HG02970 (cell line): ENCODE data around the gene PARVG.

Experiments used
- ATAC-seq: cut with Tn5 transposase; IDR thresholded peaks from one replicate; pipeline ENCODE4 v1.9.1; 2021; ENCODE audit warnings: mild to moderate bottlenecking, moderate library complexity, moderate number of reproducible peaks; ENCODE audit not compliant: unreplicated experiment, low FRiP score

PARVG gene

DNA sequence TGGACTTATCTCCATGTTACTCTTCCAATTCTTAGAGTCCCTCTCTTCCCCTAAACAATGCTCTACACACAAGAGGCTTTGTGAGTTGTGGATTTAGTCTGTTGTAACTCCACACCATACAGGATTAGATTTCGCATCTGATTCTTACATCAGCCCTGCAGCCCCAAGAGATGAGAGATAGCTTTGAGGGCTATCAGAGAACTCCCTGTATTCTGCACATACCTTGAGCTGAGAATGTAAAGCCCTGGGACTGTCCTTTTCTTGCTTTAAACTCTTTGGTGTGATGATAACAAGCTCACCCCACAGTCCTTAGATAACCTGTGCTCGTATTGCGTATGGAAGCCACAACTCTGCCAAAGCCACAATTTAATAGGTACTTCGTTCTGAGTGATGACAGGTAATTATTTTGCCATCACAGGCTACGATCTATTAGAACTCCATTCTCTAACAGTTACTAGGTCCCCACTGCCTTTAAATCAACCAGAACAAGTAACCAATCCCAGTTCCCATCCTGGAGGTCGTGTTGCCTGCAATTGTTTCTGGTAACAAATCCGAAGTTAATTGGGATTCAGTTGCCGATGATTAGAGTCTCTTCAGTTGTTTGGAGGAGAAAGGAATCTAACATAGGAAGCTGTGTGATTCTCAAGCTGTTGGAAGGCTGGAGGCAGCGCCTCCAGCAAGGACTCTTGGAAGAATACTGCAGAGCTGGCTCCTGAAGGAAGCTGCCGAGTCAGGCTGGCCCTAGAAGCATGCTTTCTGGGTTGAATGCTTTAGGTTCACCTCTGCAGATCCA is 1.3 kb upstream of the PARVG start:
- no peak for ATAC-seq

DNA sequence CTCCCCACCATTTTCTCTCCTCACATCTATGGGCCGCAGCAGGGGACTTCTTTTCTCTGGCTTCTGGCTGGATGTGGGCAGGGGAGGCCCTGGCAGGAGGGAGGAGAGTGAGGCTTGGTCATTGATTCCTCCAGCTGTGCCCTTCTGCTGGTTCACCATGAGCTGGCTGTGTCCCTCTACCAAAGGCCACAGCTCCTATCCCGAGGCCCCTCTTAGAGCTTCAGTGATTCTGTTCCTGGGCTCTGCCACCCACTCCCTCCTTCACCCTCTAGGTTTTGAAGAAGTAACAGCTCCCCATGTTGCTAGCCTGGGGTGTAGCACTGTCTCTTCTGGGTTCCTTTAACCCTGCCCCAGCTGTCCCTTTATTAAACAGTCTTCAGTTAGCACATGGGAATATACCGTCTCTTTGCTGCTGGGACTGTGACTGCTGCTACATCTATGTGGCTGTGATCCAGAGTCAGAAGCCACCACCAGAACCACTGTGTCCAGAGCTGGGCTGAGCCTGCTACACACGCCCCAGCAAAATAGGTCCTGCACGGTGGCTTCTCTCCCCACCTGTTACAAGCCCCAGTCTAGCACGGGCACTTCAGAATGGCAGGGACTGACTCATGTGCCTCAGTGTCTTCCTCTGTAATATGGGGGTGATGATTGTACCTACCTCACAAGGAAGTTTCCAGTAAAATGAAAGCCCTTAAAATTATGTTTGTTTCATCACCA is 578 bp upstream of the PARVG start:
- no peak for ATAC-seq

DNA sequence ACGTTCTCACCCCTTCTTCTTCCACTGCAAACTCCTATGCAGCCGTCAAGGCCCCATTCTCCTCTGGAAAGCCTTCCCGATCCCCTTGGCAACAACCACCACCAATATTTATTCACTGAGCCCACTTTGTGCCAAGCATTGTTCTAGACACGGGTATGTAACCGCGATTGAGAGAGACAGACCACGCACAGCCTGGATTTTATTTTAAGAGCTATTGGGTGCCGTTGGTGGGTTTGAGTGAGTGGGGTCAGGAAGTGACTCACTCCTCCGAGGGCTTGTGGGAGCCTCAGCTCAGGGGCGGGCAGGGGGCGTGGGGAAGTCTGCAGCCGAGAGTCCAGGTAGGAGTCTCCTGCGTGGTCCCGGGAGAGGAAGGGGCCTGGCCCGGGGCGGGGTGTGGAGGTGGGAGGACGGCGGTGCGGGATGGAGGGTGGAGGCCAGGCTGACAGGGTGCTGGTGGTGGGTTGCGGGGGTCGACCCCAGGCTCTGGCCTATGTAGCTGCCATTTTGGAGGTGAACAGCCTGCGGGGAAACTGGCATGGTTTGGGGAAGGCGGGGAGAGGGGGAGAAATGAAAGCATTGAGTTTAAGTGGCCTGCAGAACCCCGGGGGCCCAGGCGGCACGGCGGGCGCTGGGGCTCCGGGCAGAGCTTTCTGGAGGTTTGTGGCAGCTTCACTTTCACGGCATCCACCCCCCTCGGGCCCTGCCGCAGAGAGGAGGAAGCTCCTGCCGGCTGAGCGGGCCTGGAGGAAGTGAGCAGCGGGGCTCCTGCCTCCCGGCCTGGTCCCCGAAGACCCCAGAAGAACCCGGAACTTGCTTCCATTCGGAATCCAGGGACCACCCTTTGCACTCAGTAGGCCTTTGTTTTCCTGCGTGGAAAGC is 547 bp downstream of the PARVG start:
- no peak for ATAC-seq

DNA sequence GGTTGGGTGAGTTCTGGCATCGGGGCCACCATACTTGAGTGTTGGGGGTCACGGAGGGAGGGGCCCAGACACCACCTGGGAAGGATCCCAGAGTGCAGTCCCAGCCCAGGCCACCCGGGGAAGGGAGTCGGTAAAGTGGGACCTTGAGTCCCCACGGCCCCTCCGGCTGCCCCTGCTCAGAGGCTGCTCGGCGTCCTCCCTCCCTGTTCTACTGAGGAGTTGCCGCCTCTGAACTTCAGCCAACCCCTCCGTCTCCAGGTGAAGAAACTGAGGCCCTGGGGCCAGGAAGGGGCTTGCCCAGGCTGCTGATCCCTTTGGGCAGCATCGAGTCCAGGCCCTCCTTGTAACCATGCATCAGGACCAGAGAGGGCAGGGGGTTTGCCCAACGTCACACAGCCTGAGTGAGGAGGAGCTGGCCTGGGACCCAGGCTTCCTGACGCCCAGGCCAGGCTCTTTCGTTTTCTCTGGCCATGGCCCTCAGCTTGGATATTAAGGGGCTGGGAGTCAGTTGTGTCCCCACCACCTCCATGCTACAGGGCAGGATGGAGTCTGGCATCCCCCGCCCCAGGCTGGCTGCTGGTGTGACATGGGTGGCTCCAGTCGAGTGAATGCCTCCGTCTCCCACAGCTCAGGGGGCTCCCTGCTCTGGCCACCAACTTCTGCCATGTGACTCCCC is 1.3 kb downstream of the PARVG start:
- no peak for ATAC-seq

DNA sequence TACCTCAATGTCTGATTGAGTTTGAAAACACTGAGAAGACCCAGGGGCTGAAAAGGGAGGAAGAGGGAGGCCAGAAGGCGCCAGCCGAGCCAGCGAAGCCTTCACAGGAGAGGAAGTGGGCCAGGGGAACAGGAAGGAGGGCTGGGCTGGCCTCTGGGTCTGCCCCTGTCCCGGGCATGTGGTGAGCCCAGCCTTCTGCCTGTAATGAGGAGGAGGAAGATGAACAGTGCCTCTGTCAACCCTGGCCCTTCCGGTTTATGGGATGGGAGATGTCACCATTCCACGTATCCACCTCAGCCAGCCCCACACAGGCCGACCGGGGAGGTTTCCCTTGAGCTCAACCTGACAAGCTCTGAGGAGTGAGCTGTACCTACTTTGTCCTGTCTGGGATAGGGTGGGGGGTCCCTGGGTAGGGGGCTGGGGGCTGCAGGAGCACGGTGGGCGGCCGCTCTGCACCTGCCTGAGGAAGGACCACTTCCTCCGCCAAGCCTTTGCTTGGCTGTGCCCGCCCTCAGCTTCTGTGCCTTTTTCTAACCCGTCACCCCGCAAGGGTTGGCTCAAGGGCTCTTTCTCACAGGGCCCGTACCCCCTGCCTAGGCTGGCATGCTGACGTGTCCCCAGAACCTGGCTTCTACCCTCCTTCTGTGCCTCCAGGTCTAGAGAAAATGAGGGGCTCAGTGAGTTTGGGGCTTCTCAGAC is 2.0 kb downstream of the PARVG start:
- no peak for ATAC-seq

DNA sequence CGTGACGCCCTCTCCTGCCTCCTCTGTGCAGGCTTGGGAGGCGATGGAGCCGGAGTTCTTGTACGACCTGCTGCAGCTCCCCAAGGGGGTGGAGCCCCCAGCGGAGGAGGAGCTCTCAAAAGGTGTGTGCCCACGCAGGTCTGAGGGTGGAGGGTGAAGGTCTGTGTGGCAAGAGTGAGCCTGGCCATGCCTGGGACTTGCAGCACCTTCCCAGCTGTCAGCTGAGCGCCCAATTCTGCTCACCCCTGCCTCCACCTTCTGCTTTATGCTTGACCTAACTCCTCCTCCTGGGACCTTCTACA is 2.5 kb downstream of the PARVG start:
- no peak for ATAC-seq

DNA sequence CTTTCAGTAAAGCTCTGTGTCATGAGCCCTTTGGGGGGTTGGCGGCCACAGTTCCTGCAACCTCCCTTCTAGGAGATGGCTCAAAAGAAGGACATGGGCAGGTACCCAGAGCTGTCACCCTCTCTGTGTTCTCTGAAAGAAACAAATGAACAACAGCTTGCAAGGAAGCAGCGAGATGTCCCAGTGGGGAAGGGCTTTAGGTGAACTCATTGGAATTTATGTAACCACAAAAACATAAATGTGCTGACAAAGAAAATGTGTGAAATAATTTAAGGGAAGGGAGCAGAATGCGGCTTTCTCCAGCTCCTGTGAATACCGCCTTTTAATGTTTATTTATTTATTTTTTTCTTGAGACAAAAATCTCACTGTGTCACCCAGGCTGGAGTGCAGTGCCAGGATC is 3.3 kb downstream of the PARVG start:
- no peak for ATAC-seq

DNA sequence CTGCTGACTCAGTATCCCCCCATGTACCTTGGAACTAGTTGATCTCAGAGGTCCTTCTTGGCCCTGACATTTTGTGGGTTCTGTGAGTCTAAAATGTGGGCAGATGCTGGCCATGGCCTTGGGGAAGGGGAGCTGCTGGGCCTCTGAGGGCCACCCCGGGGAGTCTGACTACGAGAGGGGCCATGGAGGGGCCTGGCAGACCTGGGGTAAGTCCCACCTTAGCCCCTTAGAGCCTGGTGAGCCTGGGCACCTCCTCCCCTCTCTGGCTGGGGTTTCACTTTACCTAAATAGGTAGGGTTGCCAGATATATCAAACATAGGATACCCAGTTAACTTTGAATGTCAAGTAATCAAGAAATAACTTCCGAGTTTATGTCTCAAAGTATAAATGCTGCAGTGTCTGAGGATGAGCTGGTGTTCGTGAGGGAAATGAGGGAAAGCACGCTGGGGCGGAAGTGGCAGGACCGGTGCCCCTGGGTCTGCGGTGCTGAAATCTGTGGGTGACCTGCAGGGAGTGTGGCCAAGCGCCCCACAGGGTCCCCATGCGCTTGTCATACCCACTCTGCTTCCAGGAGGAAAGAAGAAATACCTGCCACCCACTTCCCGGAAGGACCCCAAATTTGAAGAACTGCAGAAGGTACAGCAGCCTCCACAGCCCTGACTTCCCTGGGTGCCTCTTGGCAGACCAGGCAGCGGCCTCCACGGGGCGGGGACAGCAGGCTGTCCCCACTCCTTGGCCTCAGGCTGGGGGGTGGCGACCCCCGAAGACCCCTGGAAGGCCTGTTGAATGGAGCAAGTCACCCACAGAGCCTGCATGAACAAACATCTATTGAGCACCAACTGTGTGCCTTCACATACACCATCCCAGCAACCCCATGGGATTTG is 4.8 kb downstream of the PARVG start:
- no peak for ATAC-seq

DNA sequence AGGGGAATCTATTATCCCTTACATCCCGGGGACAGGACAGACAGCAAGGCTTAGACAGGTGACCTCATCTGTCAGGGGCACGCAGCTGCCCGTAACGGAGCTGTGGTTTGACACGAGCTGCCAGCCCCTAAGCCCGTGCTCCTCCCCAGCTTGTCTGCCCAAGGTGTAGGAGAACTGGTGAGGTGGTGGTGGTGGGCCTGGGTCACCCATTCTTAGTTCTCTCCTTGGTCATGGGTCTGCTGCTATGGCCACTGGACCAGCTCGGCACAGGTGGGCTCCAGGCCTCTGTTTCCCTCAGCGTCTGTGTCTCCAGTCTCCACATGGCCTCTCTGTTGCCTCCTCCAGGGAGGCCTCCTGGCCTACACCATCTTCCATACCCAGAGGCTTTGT is 5.4 kb downstream of the PARVG start:
- ATAC-seq, result no peak

DNA sequence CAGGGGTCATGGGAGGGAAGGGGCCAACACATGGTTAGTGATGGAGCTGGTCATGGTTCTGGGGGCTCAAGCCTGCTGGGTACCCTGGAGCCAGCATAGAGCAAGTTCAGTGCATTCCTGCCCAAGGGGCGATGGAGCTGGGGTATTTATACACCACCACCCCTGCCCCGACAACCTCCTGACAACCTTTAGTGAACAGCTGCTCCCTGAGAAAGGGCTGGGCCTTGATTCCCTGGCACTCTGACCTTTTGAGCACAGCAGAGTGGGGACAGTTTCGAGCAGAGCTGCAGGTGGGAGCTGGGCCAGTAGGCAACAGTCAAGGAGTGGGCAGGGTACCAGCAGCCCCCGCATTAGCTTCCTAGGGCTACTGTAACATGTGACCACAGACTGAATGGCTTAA is 6.0 kb downstream of the PARVG start:
- ATAC-seq, result no peak

DNA sequence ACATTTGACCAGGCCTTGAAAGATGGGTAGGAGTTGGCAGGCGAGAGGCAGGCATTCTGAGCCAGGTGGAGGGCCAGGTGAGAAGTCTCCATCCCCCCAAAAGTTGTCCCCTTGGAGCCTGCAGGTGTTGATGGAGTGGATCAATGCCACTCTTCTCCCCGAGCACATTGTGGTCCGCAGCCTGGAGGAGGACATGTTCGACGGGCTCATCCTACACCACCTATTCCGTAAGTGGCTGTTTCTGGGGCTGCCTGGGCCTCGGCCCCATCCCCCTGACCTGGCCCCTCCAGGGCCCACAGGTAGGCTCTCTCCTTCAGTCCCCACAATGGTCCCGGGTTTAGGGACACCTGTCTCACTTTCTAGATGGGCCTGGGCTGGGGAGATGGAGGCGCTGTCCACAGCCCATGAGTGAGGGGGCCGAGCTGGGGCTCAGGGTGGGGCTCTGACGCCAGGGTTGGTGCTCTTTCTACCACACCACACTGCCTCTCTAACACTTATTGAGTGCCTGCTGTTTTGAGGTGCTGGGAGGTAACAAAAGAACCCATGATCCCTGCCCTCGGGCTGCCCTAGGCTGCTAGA is 7.0 kb downstream of the PARVG start:
- no peak for ATAC-seq

DNA sequence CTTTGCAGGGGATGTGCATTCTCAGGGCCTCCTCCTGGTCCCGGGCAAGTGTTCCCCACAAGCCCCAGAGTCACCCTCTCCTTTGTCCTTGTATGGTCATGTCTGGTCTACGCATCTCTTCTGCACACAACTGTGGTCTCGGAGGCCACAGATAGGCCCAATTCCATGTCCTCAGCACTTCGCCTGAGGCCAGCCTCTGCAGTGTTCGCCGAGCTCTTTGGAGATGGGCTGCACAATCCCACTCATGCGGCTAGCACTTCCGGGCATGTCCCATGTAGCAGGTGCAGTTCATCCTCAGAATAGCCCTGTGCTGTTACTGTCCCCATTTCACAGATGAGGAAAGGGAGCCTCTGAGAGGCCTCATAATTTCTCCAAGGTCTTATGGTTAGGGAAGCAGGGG is 7.6 kb downstream of the PARVG start:
- ATAC-seq, result no peak

DNA sequence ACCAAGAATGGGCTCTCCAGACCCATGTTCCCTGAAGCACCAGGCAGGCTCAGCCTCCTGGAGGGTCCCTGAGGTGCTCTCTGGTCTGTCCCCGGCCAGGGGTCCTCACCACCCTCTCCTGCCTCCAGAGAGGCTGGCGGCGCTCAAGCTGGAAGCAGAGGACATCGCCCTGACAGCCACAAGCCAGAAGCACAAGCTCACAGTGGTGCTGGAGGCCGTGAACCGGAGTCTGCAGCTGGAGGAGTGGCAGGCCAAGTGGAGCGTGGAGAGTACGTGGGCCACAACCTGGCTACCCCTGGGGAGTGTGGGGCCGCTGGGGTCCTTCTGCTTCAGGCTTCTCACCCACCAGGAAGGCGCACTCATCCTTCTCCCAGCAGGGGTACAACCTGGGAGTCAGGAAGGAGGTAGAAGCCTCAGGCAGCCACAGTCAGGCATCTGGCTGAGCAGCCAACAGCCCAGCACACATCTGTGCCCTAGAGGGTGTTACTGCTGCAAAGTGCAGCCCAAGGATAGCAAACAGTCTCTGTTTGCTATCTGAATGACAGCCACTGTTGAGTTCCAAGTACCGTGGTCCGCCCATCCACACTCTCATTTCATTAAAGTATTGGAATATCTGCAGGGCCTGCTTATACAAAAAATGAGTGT is 8.4 kb downstream of the PARVG start:
- ATAC-seq, result no peak

DNA sequence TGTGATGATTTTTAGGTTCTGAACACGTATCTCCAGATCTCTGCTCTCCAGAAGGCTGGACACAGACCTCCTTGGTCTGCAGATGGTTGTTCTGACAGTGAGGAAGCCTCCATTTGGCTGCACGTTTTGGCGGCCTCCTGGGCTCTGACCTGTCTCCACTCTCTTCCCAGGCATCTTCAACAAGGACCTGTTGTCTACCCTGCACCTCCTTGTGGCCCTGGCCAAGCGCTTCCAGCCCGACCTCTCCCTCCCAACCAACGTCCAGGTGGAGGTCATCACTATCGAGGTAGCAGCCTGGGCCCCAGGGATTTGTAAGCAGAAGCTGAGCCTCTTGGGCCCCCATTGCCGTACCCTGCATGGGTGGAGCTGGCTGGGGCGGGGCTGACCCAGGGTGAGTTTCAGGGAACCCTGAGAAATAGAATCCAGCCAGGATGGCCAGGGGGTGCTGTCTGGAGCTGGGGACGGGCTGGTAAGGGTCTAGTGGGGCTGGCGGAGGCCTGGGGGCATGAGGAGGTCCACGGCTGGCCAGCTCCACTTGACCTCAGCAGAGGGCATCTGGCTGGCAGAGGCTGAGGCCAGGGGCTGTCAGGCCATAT is 9.8 kb downstream of the PARVG start:
- ATAC-seq, result no peak

DNA sequence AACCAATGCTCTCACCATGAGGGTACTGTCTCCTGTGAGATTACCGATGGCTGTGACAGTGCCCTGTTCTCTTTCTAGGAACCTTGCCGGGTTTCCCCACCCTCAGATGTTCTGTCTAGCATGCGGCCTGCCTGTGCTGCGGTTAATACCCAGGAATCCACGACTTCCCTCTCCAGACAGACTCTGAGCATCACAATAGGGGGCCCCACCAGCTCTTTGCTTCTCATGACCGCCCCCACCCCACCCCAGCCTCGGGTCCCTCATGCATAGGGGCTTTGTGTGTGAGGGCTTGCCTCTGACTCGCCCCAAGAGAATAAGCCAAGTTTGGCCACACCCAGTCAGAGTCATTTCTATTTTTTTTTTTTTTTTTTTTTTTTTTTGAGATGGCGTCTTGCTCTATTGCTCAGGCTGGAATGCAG is 10.3 kb downstream of the PARVG start:
- no peak for ATAC-seq

DNA sequence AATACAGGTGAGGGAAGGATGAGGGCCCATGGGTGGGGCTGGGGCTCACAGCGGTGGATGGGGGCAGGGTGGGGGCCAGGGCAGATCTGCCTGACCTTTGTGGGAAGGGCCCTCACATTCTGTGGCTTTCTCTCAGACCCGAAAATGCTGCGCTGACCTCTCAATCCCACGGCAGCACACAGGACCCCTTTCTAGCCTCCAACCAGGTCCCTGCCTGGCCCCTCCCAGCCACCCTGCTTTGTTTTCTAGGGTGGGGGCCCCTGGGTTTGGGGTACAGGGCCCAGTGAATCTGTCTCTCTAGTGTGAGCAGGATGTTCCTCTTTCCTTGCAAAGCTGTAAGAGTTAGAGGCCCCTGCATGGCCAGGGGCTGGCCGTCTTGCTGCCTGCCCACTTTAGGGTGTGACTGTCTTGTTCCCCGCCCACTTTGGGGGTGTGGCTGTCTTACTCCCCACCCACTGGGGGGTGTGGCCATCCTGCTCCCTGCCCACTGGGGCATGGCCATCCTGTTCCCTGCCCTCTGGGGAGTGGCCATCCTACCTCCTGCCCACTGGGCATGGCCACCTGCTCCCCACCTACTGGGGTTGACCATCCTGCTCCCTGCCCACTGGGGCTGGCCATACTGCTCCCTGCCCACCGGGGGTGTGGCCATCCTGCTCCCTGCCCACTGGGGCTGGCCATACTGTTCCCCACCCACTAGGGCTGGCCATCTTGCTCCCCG is 11.5 kb downstream of the PARVG start:
- no peak for ATAC-seq

DNA sequence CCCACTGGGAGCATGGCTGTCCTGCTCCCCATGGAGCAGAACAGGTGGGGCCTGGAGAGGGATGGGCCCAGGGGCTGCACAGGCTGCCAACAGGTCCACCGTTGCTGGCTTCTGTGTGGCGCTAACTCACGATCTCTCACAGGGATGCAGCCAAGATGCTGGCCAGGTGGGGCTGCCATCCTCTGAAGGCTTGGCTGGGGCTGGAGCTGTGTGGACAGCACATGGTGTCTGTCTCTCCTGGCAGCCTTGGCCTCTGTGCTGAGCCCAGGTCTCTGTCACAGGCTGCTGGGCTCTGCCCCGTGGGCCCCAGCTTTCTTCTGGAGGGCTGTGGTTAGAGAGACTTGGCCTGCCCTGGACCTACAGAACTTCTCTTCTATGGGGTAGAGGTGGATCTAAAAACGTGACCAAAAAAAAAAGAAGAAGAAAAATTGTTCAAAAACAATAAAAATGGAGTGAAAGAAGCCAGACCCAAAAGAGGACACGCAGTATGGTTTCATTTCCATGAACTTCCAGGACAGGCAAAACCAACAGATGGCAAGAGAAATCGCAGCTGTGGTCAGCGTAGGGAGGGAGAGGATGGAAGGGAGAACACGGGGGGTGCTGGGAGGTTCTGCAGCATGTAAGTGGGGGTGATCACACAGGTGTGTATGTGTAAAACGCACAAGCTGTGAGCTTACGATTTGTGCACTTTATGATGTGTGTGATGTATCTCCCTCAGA is 12.2 kb downstream of the PARVG start:
- ATAC-seq, result no peak
